8988T (cell line): ENCODE results near the gene SCN4A.

ENCODE experiments used
- DNase-seq: peaks from one replicate; pipeline ENCODE4 v3.0.0; 2011

SCN4A gene

DNA sequence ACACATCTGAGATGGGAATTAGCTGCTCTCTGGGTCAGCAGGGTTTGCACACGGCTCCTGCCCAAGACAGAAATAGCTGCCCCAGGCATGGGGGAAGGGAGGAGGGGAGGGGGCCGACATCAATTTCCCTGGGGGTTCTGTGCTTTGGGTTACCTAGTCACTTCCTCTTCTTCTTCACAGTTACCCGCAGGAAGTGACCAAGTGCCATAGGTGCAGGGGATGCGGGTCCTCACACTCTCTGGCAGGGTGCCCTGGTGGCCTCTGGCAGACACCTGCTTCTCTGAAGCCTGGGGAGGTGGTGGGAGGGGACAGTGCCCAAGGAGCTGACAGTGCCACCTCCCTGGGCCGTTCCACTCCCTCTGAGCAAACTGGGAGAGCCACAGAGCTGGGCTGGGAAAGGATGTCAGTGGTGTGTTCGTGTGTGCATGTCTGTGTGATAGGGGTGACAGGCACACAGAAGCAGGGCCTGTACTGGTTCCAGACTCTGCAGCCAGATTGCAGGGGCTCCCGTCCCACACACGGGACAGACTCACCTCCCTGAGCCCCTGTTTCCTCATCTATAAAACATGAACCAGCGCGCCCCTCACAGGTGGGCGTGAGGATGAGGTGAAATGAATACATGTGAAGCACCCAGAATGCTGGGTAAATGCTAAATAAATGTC lies 18.2 kb downstream of the SCN4A start:
- DNase-seq: no peak

DNA sequence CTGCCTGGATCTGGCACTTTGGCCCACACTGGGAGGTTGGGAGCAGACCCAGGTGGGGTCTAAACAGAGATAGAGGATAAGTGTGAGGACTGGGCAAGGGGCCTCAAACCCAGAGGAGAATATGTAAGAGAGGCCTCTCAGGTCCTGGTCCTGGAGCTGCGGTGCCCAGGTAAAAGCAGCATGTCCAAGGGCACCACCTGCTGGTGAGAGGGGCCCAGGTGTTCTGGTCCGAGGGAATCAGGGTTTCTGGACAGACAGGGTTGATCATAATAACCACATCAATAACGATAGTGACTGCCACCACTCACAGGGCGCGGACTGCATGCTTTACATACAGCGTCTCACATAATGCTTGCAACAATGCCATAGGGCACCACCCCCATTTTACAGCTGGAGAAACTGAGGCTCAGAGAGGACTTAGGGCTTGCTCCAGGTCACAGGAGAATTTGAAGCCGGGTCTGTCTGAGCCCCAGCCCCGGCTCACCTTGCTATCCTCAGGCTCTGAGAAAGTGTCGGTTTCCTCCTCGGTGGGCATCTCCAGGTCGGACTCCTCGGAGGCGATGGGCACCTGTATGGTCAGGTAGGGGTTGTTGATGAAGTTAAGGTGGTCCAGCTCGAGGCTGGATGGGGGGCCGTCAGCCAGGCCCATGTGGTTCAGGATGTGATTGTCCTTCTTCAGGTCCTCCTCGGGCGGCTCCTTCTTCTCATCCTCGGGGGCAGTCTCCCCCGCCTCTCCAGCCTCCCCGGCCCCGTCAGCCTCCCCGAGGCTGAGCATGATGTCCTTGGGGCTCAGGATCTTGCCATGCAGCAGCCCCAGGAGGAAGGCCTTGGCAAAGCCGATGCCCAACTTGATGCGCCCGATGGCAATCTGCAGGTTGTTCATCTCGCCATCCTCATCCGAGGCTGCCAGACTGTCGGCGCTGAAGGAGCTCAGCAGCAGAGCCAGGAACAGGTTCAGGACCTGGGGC lies 21.5 kb downstream of the SCN4A start:
- peak; percentile 67 for DNase-seq

DNA sequence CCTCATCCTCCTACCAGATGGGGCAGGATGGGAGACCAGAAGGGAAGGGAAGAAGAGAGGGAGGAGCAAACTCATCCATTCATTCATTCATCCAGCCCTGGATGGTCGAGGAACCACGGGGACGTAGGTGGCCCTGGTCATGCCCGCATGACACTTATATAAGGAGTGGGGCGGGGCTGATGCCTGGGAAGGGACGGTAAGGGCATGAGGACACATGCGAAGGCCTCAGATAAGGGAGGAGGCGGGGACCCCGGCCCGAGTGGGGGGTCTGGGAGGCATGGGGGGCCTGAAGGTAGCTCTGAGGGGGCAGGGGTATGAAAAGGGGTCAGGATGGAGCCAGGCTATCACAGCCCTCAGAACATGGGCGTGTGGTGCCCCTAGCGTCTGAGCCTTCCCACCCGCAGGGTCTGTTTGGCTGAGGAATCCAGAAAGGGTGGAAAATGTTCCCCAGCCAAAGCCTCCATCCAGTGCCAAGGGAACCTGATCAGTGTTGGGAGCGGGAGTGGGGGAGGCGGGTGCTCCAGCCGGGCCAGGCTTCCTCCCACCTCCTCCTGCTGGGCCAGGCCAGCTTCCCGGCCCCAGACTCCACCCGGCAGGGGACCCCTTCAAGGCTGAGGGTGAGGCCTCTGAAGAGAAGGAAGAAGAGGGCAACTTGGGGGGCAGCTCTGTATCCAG lies 23.0 kb downstream of the SCN4A start:
- DNase-seq: no peak

DNA sequence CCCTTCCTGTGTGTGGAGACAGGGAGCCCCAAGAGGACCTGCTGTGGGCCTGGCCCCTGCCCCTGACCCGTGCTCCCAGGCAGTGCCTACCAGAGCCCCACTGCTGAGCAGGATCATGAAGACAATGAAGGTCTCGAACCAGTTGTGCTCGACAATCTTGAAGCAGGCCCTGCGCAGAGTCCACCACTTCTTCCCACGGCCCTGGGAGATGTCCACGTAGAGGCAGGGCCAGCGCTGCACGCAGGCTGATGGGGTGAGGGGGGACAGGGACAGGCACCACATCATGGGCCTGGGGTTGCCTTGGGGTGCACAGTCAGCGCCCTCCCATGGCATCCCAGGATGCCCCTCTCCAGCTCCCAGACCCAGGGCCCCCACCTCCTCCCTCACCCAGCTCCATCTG lies 24.2 kb downstream of the SCN4A start:
- no peak for DNase-seq

DNA sequence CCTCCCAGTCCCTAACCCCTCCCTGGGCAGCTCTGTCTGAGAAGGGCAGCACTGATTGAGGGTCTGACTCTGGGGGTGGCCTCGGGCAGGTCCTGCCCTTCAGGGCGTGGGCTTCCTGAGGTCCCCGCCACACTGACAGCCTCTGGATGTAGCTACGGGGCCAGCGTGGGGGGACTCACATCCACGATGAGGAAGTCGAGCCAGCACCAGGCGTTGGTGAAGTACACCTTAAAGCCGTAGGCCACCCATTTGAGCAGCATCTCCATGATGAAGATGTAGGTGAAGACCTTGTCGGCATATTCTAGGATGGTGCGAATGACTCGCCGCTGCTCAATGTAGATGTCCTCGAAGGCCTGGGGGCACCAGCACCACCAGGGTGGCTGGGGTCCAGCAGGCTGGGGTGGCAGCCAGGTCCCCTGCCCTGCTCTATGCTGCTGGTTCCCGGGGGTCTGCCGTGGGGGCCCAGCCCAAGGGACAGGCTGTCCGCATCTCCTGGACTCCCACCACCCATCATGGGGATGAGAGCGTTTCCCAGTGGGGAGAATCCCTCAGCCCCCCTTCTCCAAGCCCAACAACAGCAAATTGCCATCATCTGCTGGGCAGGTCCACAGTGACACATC lies 24.9 kb downstream of the SCN4A start:
- DNase-seq: no peak

DNA sequence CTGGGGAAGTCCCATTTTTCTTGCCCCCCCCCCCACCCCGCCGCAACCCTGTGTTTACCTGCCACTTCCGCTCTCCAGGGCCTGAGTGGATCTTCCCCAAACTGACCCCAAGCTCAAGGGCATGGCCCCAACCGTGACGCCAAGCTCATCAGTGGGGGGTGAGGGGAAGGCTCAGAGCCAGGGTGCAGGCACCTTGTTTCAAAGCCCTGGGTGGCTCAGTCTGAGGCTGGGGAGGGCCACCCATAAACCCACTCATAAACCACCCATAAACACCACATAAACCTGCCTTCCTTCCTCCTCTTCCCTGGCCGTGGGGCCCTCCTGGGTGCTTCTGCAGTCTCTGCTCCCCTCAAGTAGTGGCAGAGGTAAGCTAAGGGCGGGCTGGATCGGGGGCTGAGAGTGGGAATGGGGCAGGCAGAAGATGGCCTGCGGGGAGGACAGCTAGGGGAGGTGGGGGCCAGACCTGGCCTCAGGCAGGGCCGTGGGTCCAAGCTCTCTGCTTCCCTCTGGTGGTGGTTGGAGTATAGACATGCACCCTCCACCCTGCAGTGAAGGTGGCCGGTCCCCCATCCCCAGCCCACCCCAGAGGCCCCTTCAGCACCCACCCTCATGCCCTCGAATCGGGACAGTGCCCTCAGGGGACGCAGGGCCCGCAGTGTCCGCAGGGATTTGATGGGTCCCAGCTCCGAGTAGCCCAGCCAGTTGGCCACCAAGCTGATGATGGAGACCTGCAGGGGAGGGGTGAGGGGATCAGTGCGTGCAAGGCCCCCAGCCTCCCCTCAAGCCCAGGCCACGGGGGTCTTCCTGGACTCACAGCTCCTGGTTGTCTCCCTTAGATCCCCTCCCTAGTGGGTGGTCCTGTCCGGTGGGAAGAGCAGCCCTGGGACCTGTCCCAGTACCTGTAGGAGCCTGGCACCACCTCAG lies 26.0 kb downstream of the SCN4A start:
- peak; percentile 79 for DNase-seq

DNA sequence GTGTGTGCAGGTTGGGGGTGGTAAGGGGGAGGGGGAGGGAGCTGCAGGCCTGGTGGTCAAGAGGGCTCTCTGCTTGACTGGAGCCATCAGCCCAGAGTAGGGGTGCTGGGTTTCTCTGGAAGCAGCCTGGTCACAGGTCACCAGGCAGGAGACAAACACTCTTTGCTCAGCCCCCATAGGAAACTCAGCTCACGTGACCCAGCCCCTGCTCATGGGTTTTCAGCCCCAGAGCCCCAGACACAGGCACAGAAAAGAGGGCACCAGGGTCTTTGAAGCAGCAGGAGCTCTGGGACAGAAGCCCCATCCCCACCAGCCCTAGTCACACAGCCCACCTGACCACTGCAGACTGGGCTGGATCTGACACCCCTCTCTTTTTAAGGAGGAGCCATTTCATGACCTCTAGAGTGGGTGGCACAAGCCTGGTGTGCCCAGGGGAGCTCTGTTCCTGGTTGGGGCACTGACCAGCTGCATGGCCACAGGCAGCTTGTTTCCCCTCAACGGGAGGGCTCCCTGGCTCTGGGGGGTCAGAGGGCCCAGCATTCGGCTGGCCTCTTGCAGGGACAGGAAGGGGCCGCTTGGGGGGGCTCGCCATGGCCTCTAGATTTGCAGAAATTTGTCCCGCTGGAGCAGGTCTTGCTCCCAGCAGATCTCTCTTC lies 26.8 kb downstream of the SCN4A start:
- DNase-seq: no peak

DNA sequence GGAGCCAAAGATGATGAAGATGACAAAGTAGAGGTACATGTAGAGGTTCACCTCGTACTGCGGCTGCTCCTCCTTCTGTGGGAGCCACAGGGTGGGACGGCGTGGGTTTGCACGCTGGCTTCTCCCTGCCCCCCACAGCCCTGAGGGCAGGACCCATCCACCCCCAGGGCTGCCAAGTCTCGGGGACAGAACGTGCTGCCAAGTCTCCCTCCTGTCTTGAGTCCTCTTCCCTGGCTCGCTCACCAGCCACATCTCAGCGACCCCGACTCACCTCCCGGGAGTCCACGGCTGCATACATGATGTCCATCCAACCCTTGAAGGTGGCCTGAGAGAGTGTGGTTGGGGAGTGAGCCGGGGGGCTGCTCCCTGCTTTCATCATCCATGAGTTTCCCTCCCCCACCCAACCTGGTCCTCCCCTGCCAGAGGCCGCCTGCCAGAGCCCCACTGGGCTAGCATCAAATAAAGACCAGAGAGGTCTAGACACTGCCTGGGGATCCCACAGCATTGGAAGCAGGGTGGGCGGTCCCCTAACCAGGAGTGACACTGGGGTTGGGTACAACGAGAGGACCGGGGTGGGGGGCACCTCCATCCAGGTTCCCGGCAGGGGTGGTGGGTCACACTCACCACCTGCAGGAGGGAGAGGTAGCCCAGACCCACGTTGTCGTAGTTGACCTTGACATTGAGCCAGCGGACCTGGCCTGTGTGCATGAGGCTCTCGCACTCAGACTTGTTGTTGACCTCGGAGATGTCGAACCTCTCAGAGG lies 27.8 kb downstream of the SCN4A start:
- DNase-seq: no peak

DNA sequence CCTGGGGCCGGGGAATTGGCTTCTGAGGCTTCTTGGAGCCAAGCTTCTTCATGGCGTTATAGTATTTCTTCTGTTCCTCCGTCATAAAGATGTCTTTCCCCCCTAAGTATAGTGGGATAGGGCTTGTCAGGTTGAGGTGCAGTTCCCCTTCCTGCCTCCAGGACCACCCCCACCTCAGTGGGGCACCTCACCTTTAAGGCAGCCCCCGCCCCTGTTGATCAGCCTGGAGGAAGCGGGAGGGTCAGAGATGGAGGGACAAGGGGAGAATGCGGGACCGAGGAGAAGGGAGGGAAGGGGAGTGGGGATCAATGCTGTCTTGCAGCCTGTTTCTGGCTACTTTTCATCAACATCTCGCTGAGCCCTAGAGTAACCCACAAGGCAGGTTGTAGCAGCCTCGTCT lies 29.0 kb downstream of the SCN4A start:
- DNase-seq: no peak

DNA sequence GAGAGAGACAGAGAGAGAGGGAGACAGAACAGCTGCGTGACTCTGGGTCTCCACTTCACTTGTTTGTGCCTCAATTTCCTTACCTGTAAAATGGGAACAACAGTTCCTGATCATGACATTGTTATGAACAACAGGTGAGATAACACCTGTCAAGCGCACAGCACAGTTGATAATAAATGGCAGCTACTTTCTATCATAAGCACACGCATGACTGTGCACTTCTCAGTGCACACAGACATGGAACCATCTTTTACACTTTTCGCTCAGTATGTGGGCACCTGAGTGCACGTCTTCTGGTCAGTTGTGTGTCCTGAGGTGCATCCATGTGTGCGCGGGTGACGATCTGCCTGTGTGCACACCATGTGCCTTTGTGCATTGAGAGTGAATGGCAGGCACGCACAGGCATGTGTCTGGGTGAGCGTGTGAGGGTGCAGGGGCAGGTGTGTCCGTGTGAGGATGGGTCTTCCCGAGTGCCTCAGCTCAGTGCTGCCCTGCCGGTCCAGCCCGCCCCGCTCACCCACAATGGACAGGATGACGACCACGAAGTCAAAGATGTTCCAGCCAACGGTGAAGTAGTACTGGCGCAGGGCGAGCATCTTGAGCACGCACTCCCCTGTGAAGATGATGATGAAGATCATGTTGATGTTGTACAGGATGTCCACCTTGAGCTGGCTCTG lies 30.3 kb downstream of the SCN4A start:
- DNase-seq: no peak

DNA sequence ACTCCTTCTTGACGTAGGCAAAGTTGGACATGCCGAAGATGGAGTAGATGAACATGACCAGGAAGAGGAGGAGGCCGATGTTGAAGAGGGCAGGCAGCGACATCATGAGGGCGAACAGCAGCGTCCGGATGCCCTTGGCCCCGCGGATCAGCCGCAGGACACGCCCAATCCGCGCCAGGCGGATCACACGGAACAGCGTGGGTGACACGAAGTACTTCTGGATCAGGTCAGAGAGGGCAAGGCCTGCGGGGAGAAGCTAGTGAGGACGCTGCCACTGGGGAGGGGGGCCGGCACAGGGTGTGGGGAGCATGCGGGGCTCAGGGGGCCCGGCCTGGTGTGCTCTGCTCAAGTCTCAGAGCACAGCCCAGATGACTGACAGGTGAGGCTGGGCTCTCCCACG lies 31.0 kb downstream of the SCN4A start:
- DNase-seq: no peak

DNA sequence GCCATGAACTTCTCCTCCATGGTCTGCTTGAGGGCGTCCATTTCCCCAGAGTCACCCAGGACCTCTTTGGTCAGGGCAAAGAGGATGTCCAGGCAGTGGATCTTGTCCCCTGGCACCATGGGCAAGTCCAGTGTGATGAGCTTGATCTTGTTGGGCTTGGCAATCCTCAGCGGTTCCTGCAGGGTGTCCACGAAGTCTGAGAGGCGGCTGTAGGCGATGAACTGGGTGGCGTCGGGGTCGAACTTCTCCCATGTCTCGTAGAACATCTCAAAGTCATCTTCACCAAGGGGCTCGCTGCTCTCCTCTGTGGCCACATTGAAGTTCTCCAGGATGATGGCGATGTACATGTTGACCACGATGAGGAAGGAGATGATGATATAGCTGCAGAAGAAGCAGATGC lies 31.6 kb downstream of the SCN4A start:
- DNase-seq: no peak

DNA sequence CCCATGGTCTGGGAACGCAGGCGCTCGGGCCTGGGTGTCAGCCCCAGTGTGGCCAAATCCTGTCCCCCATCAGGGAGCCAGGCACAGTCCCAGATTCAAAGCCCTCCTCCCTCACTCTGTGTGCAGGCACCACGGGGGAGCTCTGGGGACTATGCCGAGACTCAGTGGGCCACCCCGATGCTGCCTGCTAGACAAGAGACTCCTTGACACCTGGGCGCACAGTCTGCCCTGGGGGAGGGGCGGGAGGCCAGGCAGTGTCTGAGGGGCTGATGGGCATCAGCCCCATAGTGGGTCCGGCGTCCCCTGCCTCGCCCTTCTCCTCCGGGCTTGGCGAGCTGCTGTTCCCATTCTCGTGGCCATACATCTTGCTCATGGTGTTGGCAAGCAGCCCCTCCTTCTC lies 32.1 kb downstream of the SCN4A start:
- DNase-seq: no peak

DNA sequence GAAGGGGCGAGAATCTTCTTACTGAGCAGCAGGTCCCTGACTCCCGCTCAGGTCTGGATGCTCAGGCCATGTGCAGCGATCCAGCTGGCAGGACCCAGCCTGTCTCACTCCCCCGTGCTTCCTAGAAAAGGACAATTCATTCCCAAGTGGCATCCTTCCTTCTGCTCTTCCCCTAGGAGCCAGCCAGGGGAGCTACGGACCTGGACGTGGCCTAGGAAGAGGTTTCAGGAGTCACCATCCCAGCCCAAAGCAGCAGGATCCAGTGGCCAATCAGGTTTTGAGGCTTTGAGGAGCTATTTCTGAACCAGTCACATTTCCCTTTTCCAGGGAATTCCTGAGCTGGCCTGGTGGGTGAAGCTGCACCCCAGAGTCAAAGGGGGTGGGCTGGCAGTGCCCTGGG lies 32.8 kb downstream of the SCN4A start:
- DNase-seq: no peak

DNA sequence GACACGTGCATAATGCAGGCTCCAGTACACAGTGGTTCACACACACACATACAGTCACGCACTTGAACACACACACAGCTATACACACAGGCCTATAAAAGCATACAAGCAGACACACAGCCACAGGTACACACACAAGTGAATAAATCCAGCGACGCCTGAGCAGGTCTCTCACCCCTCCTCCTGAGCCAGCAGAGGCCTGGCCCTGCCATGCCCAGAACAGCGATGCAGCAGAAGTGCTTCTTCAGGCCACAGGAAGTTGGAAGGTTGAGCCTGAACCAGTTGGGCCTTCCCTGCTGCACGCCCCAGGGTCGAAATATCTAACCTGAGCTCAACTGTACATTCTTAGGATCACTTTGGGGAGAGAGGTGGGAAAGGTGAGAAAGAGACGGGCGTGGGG lies 33.3 kb downstream of the SCN4A start:
- no peak for DNase-seq

DNA sequence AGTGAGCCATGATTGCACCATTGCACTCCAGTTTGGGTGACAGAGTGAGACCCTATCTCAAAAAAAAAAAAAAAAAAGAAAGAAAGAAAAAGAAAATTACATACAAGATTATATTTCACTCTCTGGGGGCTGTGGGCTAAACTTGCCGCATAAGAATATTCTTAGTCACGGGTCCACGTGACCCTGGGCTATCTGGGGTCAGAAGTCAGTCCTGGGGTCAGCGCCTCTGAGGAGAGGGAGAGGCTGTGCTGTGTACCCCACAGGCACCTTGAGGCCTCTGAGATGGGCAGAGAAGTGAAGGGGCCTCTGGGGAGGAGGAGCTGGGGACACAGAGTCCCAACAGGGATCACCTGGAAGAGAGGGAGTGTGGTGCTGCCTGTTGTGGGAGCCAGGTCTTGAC lies 34.8 kb downstream of the SCN4A start:
- DNase-seq: no peak

DNA sequence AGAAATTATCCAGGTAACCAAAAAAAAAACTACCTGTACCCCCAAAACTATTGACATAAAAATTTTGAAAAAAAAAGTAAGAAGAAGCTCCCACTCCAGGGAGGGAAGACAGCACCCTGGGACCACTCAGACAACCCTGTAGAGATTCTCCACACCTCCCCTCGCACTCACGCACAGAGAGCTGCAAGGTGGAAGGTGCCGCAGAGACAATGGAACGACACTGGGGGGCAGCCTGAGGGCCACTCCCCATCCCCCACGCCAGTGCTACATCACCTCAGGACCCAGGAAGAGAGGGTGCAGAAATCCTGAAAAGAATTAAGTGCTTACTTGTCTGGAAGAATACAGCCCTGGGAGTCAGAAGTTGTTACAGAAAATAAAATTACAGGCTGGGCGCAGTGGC lies 35.4 kb downstream of the SCN4A start:
- DNase-seq: no peak

DNA sequence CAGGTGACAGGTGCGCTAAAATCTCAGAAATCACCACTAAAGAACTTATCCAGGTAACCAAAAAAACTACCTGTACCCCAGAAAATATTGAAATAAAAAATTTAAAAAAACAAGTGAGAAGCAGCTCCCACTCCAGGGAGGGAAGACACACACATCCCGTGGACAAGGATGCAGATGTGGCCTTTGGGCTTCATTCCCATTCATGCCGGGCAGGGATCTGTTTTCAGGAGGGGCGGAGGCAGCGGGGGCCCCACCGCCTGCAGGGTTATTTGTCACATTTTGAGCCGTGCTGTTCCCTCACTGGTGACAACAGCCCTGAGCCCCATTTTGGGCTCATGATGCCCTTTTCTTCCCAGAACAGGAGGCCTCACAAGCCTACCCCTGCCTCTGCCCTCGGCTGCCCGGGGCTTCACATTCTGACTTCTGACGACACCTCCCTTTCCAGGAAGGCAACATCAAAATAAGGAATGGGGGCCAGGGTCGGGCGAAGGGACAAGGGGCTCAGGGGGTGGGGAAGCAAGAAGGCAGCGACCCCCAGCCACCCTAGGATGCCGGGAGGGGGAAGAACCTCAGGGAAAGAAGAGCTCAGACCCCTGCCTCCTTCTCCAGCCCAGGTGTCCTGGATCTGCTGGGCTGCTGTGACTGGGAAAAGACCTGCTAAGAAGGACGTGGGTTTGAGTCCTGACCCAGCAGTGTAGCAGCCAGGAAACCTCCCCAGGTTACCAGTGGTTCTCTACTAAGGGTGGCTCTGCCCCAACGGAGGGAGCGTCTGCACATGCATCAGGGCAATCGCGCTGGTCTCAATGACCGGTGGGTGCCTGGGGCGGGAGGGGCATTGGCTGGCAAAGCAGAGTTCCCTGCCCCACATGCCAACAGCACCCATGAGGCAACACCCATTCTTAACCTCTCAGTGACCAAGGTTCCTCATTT lies 38.3 kb downstream of the SCN4A start:
- DNase-seq: no peak

DNA sequence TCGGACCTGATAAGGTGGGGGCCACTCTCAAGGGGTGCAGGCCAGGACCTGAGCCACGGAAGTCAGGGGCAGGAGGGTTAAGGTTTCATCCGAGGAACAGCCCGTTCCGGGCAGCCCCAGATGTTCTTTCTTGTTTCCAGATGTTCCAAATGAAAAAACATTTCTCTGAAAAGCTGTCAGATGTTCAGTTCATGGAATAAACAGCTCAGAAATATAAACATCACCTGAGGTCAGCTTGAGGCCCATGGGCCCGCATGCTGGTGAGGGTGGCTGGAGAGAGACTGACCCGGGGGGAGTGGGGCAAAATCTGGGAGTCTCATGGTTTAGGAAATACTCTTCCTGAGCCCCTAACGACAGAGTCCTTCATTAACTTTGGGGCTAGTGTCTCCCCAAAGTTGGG lies 39.1 kb downstream of the SCN4A start:
- no peak for DNase-seq
